ENCODE data around the gene RTRAF. TPM values are rescaled to one million over a fixed set of nuclear protein-coding genes. Genes with fewer than 3 reads are reported as not detected.

The RTRAF gene
- total RNA-seq, 1 experiment from 2014 or later = 350 TPM

DNA sequence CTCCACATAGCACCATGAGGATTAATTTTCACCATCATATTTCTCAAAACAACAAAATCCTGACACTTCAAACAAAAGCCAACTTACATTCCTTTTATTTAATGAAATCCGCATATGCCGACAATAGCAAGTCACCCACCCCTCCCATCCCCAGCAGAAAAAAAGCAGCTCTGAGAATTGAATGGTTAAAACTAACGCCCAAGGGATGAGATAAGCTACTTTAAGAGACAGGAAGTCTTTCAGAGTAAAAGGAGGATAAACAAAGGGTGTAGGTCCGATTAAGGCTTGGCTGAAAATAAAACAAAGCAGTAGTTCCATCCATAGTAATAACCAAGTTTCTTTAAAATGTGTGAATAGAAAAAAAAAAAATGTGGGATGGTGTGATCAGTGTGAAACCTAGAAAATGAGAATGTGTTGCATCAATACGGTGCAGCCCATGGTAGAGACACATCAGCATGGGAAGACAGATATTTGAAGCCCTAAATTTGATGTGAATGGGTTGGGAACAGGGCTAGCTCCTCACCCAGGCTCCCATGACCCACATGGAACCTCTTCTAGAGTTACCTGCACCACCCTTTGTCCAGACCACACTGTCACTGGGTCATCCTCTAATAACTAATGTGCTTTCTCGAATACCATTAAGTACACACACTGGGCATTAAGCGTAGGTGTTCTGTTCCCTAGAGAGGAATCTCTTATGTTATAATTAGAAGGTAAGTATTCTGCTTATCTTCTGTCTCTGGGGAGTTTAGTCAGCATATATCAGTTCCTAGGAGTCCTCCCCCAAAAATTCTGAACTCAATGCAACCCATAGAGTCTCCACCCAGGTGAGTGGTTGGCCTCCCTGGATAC, 31.7 kb downstream of the RTRAF start:
- H4K8ac ChIP-seq (replicated peaks; ENCODE audit: insufficient read length, low read depth, low read length) = no peak overlapping the region
- H4K91ac ChIP-seq (ENCODE audit: insufficient read length, low read depth, low read length) = no peak overlapping the region
- H3K79me2 ChIP-seq (ENCODE audit: insufficient read depth, low read length) = no peaks in the 10 kb centered on the region
- no peak overlapping the region for H2AK5ac ChIP-seq (ENCODE audit: insufficient read length, low read length)
- no peaks in the 10 kb centered on the region for H3K79me1 ChIP-seq (ENCODE audit: insufficient read depth, low read depth, low read length, poor library complexity, severe bottlenecking)
- H3K56ac ChIP-seq (ENCODE audit: insufficient read length, low read depth, low read length) = no peak overlapping the region
- no peaks in the 10 kb centered on the region for H4K20me1 ChIP-seq (ENCODE audit: control insufficient read depth, insufficient read depth, insufficient read length)
- DNase-seq = no peak
- no peak overlapping the region for H2BK5ac ChIP-seq (ENCODE audit: insufficient read length, low read length)
- peaks cover 0 to 3% of the 10 kb centered on the region in 2 experiments; a peak in 1 of 5 replicates for H3K9me3 Mint-ChIP-seq
- H3K18ac ChIP-seq (ENCODE audit: insufficient read length, low read depth, low read length) = no peak overlapping the region
- peaks cover 31 to 33% of the 10 kb centered on the region in 2 experiments for H3K4me1 Mint-ChIP-seq
- H2BK120ac ChIP-seq (ENCODE audit: low read depth, low read length, poor library complexity, severe bottlenecking) = no peak overlapping the region
- no peaks in the 10 kb centered on the region; the same call in 1 of the 2 replicates for H3K27me3 Mint-ChIP-seq (ENCODE audit: low read depth)
- H3K9me3 ChIP-seq (ENCODE audit: control insufficient read depth, low read depth, low read length) = no peaks in the 10 kb centered on the region
- no peak overlapping the region for H2BK12ac ChIP-seq (ENCODE audit: insufficient read length, low read depth, low read length)
- peaks cover 0 to 2% (median 0%) of the 10 kb centered on the region in 3 experiments; a peak in 3 of 7 replicates for H3K36me3 Mint-ChIP-seq (ENCODE audit: insufficient read depth in 1 of 3, low read depth in 3 of 3)
- H3K4ac ChIP-seq (ENCODE audit: low read depth, low read length) = no peak overlapping the region
- H3K27ac Mint-ChIP-seq = peak overlapping the region in 2 of 3 experiments; percentile 36 to 44; a peak in 1 of 7 replicates
- TF ChIP-seq, protein P1, sequence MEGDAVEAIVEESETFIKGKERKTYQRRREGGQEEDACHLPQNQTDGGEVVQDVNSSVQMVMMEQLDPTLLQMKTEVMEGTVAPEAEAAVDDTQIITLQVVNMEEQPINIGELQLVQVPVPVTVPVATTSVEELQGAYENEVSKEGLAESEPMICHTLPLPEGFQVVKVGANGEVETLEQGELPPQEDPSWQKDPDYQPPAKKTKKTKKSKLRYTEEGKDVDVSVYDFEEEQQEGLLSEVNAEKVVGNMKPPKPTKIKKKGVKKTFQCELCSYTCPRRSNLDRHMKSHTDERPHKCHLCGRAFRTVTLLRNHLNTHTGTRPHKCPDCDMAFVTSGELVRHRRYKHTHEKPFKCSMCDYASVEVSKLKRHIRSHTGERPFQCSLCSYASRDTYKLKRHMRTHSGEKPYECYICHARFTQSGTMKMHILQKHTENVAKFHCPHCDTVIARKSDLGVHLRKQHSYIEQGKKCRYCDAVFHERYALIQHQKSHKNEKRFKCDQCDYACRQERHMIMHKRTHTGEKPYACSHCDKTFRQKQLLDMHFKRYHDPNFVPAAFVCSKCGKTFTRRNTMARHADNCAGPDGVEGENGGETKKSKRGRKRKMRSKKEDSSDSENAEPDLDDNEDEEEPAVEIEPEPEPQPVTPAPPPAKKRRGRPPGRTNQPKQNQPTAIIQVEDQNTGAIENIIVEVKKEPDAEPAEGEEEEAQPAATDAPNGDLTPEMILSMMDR (conservative IDR thresholded peaks at IDR 0.05) = no peak
- H3K4me3 Mint-ChIP-seq = no peak overlapping the region; a peak in 2 of 5 replicates
- no peak overlapping the region for H2AFZ ChIP-seq (ENCODE audit: low read length)
- no peak overlapping the region for H3K4me2 ChIP-seq (ENCODE audit: insufficient read depth, insufficient read length, low read length)
- no peak overlapping the region for H2BK15ac ChIP-seq (ENCODE audit: low read depth, low read length)
- no peak overlapping the region for H3K27ac ChIP-seq (ENCODE audit: insufficient read length, low read depth, low read length)
- no peak overlapping the region for H3K23ac ChIP-seq (ENCODE audit: insufficient read length, low read depth, low read length)
- no peak overlapping the region for H3T11ph ChIP-seq (ENCODE audit: low read length)
- H3K27me3 ChIP-seq (ENCODE audit: insufficient read depth, low read length) = no peaks in the 10 kb centered on the region
- WGBS (ENCODE audit: extremely low coverage, insufficient read length, low lambda C conversion rate) = no CpG with 5 or more reads among the region's 7 CpGs
- H4K5ac ChIP-seq (ENCODE audit: insufficient read length, low read depth, low read length) = no peak overlapping the region
- H3K14ac ChIP-seq (ENCODE audit: insufficient read depth, low read length) = no peak overlapping the region
- H3K23me2 ChIP-seq (ENCODE audit: insufficient read length, low read depth, low read length, poor library complexity, severe bottlenecking) = no peaks in the 10 kb centered on the region
- H2BK20ac ChIP-seq (ENCODE audit: low read depth, low read length, poor library complexity, severe bottlenecking) = no peak overlapping the region
- peaks cover 7% of the 10 kb centered on the region; the same call in 1 of the 2 replicates for H3K4me1 ChIP-seq (ENCODE audit: insufficient read depth, low read length)
- H3K9ac ChIP-seq (ENCODE audit: extremely low read depth, insufficient read length, low read length) = no peak overlapping the region
